NOMO-1 (cell line): ENCODE data around the gene TIMM10B.

Experiments used
- DNase-seq, 2 experiments: peaks; one replicate each; lab custom pipeline; 2025; ENCODE audit not compliant: unreplicated experiment in 2 of 2; lab: John Stamatoyannopoulos, UW

TIMM10B gene, protein sequence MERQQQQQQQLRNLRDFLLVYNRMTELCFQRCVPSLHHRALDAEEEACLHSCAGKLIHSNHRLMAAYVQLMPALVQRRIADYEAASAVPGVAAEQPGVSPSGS

DNA sequence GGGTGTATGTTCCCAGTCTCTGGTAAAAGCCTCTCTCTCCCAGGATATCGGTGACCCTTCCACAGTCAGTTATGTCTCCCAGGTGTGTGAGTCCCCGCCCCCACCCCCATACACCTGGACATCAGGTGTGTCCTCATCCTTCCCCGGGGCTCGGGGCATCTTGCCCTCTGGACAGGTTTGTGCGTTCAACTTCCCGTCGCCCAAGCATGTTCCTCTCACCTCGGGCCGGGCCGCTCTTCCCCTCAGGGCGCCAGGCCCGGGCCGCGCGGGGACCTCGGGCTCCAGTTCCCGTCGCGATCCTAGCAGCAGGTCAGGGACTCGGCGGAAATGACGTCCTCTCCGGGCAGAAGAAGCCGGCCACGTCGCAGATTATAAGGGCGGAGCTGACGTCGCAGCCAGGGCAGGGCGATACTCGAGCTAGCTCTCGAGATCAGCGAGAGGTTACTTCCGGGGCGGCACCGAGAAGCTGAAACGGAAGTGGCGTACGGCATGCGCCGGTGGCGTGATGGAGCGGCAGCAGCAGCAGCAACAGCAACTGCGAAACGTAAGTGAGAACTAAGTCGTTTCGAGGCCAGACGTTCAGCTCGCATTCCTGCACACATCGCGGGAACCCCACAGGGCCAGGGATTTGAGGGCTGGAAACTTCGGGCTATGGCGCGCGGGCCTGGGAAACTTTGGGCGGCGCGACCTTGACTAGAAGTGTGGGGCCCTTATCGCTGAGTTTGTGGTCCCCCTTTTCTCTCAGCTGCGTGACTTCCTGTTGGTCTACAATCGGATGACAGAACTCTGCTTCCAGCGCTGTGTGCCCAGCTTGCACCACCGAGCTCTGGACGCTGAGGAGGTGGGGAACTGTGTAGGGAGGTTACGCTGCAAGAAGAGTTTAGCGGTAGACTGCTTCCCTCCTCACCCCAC, at the start of gene TIMM10B, which contains the start of gene ARFIP2:
TIMM10B (plus strand) TSS at position 490 of the 912 bp plus-strand sequence; CDS start at position 506, 16 bp downstream.
ARFIP2 (minus strand) TSS at position 320 of the 912 bp plus-strand sequence. CDS start 910 bp downstream, outside the sequence.
- peak; percentile 98 to 99 for DNase-seq

DNA sequence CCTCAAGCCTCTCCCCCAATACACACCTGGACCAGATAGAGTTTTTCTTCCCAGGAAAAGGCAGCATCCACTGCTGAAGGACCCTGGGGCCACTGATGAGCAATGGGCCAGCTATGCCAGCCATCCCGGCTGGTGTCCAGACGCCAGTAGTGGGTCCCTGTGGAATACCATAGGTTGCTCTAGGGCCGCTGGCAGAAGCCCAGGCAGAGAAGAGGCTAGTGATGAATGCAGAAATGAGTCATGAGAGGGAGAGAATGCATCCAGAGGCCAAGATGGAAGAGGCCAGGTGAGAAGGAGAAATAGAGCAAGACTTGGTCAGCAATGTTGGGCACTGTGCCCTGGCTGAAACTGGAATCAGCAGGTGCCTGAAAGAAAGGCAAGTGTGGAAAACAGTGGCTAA, 49.4 kb upstream of the TIMM10B start:
- DNase-seq = no peak

DNA sequence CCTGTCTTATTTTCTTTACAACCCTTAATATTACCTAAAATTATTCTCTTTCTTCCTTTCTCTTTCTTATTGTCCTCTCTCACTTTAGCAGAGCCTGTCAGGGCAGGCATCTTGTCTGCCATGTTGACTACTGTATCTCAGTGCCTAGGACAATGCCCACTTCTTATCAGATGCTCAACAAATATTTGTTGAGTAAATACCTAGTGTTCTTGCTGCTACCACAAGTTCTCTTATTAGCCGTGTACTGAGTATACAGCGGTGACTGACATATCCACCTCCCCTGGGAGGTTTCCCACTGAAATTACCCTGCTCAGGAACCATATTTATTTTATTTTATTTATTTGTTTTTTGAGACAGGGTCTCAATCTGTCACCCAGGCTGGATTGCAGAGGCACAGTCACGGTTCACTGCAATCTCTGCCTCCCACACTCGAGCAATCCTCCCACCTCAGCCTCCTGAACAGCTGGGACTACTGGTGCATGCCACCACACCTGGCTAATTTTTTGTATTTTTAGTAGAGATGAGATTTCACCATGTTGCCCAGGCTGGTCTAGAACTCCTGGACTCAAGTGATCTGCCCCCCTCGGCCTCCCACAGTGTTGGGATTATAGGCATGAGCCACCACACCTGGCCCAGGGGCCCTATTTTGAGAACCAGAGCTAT, 47.2 kb upstream of the TIMM10B start:
- no peak for DNase-seq

GRCh38 chr11:6437423-6437822, 43.9 kb upstream of the TIMM10B start:
- DNase-seq = no peak

- DNase-seq = peak; percentile 34 to 62
Observed at GRCh38 chr11:6437993-6438392, 43.3 kb upstream of the TIMM10B start.

DNA sequence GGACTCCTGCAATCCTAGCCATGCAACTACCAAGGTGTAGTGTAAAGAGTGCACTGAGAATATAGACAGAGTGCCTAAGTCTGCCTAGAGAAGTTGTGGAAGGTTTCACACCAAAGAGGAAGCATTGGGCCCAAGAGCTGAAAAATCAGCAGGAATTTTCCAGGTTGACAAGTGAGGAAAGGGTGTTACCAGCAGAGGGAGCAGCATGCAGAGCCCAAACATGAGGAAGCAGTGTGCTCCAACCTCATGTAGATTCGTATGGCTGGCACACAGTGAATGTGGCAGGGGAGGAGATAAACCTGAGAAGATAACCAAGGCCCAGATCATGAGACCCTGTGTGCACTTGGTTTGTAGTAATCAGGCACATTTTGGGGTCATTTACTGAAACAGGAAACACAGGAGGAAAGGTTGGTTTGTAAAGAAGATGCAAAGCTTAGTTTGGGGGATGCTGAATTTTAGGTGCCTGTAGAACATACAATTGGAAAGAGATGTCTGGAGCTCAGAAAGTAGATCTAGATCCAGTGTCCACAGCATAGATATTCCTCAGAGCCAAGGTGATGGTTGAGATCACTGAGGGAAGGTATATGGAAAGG, 42.2 kb upstream of the TIMM10B start:
- peak; percentile 41 to 42 for DNase-seq

- no peak for DNase-seq
Observed at GRCh38 chr11:6440906-6441358, 40.4 kb upstream of the TIMM10B start, which contains the start of gene HPX. TSS of gene HPX (minus strand) at chr11:6440987. CDS start at chr11:6440963, 24 bp downstream.

- no peak for DNase-seq
Observed at GRCh38 chr11:6442441-6442840, 38.9 kb upstream of the TIMM10B start.

DNA sequence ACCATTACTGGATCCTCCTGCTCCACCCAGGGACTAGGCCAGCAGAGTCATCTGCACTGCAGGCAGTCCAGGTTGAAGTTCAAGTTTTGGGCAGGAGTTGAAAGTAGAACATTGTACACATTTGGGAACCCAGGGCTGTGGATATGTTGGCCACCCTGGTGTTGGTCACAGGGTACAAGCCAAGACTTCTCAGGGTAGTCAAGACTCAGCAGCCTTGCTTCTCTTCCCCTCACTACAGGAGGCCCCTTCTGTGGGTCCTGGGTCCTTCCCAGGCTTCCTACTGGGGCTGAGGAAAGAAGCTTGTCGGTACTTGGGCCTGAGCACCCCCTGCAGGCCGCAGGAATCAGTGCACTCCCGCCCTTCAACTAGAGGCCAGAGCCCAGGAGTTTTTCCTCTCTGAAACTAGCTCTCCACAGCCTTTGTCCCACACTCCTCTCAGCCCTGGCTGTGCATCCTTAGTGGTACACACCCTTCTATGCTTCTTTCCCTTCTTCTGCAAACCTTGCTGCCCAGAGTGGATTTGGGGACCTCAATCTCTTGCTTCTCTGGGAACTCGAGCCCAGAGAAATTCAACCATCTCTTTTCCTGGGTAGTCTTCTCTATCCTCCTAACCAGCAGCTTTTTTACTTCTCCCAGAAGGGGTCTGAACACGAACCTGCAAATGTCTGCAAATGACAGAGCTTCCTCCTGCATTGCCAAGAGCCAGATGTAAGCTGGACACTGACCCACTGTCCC, 37.9 kb upstream of the TIMM10B start:
- DNase-seq = peak; percentile 42 to 50

DNA sequence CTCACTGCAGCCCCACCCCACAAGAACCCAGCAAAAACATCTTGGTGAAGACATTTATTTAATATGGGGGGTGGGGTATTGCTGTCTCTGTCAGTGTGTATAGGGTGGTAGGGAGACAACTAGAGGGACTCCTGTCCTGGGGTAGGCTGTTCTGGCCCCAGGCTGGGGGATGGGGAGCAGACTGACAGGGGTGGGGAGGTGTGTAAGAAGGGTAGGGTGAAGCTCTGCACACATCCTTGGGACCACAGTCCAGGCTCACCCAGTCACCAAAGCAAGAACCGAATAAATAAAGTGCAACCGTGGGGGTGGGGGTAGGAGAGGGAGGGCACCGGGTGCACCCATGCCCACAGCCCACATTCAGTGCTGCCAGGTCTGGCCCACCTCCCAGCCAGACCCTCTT, 32.7 kb upstream of the TIMM10B start:
- DNase-seq = no peak

- DNase-seq = no peak
Observed at GRCh38 chr11:6452219-6452618, 29.1 kb upstream of the TIMM10B start.

DNA sequence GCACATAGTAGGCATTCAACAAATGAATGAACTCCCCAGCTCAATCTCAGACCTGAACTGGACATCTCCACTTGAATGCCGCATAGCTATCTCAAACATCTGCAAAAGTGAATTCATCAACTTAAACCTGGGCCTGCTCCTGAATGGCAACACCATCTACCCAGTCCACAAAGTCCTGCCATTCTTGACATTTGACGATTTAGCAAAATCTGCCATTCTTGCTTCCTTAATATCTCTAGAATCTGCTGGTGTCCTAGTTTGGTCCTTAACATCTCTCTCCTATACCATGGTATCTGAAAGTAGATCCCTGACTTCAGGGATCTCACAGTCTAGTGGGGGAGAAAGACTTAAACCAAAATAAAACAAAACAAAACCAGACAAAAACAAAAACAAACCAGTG, 28.1 kb upstream of the TIMM10B start:
- no peak for DNase-seq

DNA sequence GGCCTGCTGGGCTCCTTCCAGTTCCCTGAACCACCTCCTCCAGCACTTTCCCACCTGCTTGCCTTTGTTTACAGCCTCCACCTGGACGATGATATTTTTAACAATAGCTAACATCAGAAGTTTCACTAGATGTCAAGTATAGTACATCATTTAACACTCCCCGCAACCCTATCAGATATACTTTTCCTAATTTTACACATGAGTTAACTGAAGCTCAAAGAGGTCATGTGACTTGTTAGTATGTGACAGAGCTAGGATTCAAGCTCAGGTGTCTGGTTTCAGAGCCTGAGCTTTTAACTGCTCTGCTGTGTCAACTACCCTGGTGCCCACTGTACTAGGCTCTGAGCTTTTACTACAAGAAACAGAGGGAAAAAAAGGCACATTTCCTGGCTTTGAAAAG, 26.2 kb upstream of the TIMM10B start:
- DNase-seq = no peak

DNA sequence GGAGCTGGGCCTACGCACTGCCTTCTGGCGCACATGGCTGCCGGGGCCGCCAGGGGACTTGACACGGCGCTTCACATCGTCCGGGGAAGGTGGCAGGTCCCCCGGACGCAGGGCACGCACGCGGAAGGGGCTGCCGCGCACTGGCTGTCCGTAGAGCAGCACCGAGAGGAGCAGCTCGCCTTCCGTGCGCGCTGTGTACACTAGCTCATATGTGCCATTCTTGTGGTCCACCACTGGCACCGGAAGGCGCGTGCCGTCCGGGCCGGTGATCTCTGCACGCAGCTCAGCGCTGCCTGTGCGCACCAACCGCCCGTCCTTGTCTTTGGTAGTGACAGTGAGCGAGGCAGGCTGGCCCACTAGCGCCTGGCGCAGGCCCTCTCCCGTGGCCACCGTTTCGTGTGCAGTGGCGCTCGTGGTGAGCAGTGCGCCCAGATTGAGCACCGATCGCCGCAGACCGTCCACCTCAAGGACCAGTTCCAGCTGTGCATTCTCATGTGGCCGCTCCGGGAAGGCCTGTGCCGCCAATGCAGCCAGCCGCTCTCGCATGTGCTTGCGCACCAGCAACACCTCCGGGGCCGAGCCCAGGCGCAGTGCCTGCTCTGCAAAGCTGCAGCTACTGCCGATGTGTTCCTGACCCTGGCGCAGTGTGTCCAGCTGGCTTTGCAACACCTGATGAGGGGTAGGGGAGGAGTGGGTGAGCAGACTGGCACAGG, 24.8 kb upstream of the TIMM10B start:
- no peak for DNase-seq

DNA sequence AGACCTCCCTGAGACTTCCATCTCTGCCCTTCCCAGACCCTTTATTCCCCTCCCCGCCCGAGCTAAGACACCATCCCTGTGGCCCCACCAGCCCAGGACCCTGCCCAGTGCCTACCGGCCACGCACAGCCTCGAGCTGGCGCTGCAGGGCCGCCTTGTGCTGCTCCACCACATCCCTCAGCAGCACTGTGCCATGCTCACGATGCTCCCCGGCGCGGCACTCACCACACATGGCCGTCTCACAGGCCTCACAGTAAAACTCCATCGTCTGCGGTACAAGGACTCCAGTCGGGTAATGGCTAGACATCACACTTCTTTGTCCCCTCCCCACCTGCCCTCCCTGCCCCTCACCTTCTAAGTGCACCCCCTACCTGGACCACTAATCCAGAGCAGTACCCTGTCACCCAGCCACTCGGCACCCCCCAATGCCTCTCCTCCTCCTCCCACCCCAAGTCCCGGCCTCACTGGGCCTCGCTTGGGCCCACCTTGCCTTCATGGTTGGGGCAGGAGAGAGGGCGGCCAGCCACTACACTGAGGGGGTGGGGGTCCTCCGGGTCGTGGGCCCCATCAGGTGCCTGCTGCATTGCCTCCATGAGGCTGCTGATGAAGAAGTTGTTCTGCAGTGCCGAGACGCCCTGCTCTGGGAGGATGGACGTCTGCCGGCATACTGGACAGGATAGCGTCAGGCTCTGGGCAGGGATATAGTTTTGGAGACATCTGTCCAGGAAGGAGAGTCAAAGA, 23.6 kb upstream of the TIMM10B start:
- DNase-seq = no peak

DNA sequence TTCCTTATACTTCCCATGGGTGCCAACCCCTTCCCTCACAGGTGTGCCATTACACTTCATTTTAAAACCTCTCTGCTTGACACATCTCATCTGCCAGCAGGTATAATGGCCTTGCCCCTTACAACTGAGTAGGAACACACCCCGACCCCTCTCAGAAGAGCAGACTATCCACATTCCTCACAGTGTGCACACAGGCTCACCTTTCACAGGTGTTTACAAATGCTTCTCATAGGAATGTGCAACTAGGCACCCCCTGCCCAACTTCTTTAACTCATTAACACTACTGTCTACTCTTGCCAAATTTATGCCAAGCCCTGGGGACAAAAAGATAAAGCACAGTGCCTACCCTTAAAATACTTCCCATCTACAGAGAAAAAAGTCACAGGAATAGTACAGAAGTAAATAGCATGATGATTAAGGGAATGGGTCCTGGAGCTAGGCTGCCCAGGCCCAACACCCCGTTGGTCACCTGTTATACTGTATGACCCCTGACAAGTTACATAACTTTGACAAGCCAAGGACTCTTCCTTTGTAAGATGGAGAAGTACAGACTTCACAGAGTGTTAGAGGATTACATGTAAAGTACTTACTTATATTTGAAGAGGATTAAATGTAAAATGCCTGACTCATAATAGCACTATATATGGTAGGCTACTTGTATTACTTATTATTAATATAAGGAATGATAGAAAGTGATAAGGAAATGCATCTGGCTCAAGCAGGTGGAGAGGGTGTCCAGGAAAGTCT, 22.8 kb upstream of the TIMM10B start:
- DNase-seq = no peak

GRCh38 chr11:6459099-6459450, 22.2 kb upstream of the TIMM10B start:
- DNase-seq = no peak

GRCh38 chr11:6468712-6469495, 12.4 kb upstream of the TIMM10B start:
- no peak for DNase-seq
